Sigmoid colon (tissue), 4 donors: ENCODE results near the gene SLC4A1AP.

ENCODE experiments used
- EP300 ChIP-seq, 4 donors: sonication (generic); formaldehyde crosslinking; IDR thresholded peaks; one replicate each; pipeline ENCODE4 v1.6.1; 2017; ENCODE audit warnings: antibody characterized with exemption in 4 of 4
- POLR2A ChIP-seq, 2 donors: fragments of 450-650 bp; IDR thresholded peaks; one replicate each; pipeline ENCODE4 v1.6.1; 2016; ENCODE audit warnings: antibody characterized with exemption in 2 of 2, mild to moderate bottlenecking in 2 of 2, moderate library complexity in 2 of 2
- POLR2AphosphoS5 ChIP-seq, 4 donors: sonication (generic); formaldehyde crosslinking; IDR thresholded peaks; one replicate each; pipeline ENCODE4 v1.6.1; 2017; ENCODE audit warnings: antibody characterized with exemption in 4 of 4
- TF ChIP-seq, protein P1 (sequence below), 4 experiments: fragments of 450-650 bp in 3 of 4; fragments of 200-600 bp in 1 of 4; IDR thresholded peaks; one replicate each; pipeline ENCODE4 v1.5.1; 2016 to 2019; ENCODE audit warnings: antibody characterized with exemption in 4 of 4, mild to moderate bottlenecking in 3 of 4, moderate library complexity in 2 of 4

DNA sequence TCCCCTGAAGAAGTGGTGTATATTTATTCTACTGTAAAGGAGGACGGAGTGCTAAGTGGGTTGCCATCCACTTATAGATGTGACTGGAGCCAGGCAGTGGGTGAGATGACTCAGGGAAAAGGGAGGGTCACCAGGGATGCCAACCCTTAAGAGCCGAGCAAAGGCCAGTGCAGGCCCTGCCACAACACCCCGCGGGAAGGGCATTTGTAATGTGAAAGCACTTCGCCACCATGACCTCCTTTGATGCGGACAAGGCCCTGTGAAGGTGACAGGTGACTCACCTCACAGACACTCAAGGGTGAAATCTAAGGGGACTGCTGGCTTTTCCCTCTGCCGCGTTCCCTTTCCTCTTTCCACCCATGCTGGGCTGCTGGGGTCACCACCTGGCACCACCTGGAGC is 57.6 kb downstream of the SLC4A1AP start:
- TF ChIP-seq, protein P1, sequence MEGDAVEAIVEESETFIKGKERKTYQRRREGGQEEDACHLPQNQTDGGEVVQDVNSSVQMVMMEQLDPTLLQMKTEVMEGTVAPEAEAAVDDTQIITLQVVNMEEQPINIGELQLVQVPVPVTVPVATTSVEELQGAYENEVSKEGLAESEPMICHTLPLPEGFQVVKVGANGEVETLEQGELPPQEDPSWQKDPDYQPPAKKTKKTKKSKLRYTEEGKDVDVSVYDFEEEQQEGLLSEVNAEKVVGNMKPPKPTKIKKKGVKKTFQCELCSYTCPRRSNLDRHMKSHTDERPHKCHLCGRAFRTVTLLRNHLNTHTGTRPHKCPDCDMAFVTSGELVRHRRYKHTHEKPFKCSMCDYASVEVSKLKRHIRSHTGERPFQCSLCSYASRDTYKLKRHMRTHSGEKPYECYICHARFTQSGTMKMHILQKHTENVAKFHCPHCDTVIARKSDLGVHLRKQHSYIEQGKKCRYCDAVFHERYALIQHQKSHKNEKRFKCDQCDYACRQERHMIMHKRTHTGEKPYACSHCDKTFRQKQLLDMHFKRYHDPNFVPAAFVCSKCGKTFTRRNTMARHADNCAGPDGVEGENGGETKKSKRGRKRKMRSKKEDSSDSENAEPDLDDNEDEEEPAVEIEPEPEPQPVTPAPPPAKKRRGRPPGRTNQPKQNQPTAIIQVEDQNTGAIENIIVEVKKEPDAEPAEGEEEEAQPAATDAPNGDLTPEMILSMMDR (IDR thresholded peaks at IDR 0.05), result no peak
- no peak for TF ChIP-seq POLR2A (IDR thresholded peaks at IDR 0.05)
- no peak for TF ChIP-seq POLR2AphosphoS5 (IDR thresholded peaks at IDR 0.05)
- TF ChIP-seq EP300 (IDR thresholded peaks at IDR 0.05), result no peak
